Measurements from ENCODE around the gene CDC26. TPM values are rescaled to one million over a fixed set of nuclear protein-coding genes. Genes with fewer than 3 reads are reported as not detected.

Gene CDC26
- total and polyA plus RNA-seq, 10 of the 15 experiments (the other 5 are each of a cell fraction or from before 2014, with no cell fraction given), result 28.2 to 156 (median 61.5) TPM

DNA sequence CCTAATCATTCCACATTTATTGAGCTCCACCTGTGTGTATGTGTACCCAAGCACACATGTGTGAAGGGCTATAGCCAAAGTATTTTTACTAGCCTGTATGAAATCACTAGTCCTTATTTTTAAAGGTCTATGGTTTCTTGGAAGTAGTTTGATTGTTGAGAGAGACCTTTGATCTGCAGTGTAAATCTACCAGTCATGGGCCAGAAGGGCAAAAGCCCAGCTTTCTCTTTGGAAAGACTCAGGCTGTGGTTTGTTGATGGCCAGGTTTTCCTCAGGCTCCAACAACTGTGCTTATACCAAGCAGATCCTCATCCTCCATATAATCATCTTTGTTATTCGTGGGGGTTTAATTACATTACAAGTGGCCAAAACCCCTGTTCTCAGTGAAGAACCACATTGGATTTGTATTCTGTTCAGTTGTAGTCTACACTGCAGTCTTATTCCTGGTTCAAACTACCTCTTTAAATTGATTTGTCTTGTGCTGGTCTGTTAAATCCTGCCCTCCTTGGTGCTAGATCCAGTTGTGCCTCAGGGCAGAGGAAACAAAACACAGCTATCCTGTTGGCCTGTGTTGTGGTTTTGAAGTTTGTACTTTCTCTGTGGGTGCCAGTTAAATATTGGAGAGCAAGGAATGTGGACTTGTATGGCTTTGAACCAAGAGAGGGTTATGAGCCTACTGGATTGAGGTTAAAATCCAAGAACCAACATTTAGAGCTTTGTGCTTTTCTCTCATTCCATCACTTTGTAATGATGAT lies 13.3 kb downstream of the CDC26 start:
- CTCF ChIA-PET, result interaction anchor here (1.3 to 1.5 kb wide), 3 partner anchors 11 to 396 kb away, joined by 3 to 8 read pairs (median 3); no protein-coding TSS in a partner anchor
- DNase-seq (ENCODE audit: low read depth, low spot score), result no peak
- Histone ChIP-seq H3K36me3 (ENCODE audit: control insufficient read depth in 2 of 2, insufficient read depth in 2 of 2, low read length in 1 of 2) (peaks cover 2 to 22% of the 10 kb centered on the region in 2 experiments), H2AFZ (ENCODE audit: control insufficient read depth, low read depth, low read length) (no peak overlapping the region), H3K4me1 (ENCODE audit: control insufficient read depth, insufficient read depth, low read length) (no peaks in the 10 kb centered on the region), H3K27me3 (replicated peaks in 1 of 2; ENCODE audit: control insufficient read depth in 2 of 2, insufficient read depth in 2 of 2, low read length in 1 of 2) (no peaks in the 10 kb centered on the region), H3K79me2 (ENCODE audit: control insufficient read depth, insufficient read depth, low read length) (no peaks in the 10 kb centered on the region), H3K4me3 (no peak overlapping the region), H3K27ac (ENCODE audit: control insufficient read depth, insufficient read depth) (no peak overlapping the region), H4K20me1 (ENCODE audit: control insufficient read depth, insufficient read depth) (no peaks in the 10 kb centered on the region), H3K4me2 (ENCODE audit: control insufficient read depth, insufficient read depth) (no peak overlapping the region), H3K9ac (ENCODE audit: control insufficient read depth, insufficient read depth, low read length) (no peak overlapping the region), H3K9me3 (replicated peaks; ENCODE audit: control insufficient read depth, insufficient read depth, low read length) (no peaks in the 10 kb centered on the region)
- intact Hi-C loops (cut with micrococcal nuclease; ENCODE audit: unreplicated experiment) (no loop called here), in situ Hi-C loops (cut with MboI) (no loop called here)
- FAIRE-seq, result no peak
- BruUV-seq (replicated peaks), result no TSS peak
- RAD21 ChIA-PET (ENCODE audit: unreplicated experiment), result no interaction called here
- SMC1A ChIA-PET (ENCODE audit: uncharacterized antibody, unreplicated experiment), result interaction anchor here (0.7 to 3.0 kb wide), 2 partner anchors 13 to 40 kb away, joined by 4 to 7 read pairs; partner anchors contain the start of genes CDC26 and PRPF4
- TF ChIP-seq, protein P1, sequence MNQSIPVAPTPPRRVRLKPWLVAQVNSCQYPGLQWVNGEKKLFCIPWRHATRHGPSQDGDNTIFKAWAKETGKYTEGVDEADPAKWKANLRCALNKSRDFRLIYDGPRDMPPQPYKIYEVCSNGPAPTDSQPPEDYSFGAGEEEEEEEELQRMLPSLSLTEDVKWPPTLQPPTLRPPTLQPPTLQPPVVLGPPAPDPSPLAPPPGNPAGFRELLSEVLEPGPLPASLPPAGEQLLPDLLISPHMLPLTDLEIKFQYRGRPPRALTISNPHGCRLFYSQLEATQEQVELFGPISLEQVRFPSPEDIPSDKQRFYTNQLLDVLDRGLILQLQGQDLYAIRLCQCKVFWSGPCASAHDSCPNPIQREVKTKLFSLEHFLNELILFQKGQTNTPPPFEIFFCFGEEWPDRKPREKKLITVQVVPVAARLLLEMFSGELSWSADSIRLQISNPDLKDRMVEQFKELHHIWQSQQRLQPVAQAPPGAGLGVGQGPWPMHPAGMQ (IDR thresholded peaks at IDR 0.05; ENCODE audit: borderline replicate concordance), result no peak
- TF ChIP-seq MEF2A (IDR thresholded peaks at IDR 0.05; ENCODE audit: insufficient read depth, low read depth, low read length), result no peak
- TF ChIP-seq, protein P2, sequence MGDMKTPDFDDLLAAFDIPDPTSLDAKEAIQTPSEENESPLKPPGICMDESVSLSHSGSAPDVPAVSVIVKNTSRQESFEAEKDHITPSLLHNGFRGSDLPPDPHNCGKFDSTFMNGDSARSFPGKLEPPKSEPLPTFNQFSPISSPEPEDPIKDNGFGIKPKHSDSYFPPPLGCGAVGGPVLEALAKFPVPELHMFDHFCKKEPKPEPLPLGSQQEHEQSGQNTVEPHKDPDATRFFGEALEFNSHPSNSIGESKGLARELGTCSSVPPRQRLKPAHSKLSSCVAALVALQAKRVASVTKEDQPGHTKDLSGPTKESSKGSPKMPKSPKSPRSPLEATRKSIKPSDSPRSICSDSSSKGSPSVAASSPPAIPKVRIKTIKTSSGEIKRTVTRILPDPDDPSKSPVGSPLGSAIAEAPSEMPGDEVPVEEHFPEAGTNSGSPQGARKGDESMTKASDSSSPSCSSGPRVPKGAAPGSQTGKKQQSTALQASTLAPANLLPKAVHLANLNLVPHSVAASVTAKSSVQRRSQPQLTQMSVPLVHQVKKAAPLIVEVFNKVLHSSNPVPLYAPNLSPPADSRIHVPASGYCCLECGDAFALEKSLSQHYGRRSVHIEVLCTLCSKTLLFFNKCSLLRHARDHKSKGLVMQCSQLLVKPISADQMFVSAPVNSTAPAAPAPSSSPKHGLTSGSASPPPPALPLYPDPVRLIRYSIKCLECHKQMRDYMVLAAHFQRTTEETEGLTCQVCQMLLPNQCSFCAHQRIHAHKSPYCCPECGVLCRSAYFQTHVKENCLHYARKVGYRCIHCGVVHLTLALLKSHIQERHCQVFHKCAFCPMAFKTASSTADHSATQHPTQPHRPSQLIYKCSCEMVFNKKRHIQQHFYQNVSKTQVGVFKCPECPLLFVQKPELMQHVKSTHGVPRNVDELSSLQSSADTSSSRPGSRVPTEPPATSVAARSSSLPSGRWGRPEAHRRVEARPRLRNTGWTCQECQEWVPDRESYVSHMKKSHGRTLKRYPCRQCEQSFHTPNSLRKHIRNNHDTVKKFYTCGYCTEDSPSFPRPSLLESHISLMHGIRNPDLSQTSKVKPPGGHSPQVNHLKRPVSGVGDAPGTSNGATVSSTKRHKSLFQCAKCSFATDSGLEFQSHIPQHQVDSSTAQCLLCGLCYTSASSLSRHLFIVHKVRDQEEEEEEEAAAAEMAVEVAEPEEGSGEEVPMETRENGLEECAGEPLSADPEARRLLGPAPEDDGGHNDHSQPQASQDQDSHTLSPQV (IDR thresholded peaks at IDR 0.05), result no peak
- no peak for TF ChIP-seq SIX5 (IDR thresholded peaks at IDR 0.05; ENCODE audit: low read depth, low read length, severe bottlenecking)
- TF ChIP-seq SREBF2 (IDR thresholded peaks at IDR 0.05; ENCODE audit: low read length), result no peak
- TF ChIP-seq CBFB (IDR thresholded peaks at IDR 0.05; ENCODE audit: low read depth), result no peak
- TF ChIP-seq TAF1 (IDR thresholded peaks at IDR 0.05; ENCODE audit: borderline replicate concordance, low read depth, low read length), result no peak
- TF ChIP-seq WRNIP1 (IDR thresholded peaks at IDR 0.05; ENCODE audit: borderline replicate concordance, low read depth, low read length), result no peak
- TF ChIP-seq, protein P3, sequence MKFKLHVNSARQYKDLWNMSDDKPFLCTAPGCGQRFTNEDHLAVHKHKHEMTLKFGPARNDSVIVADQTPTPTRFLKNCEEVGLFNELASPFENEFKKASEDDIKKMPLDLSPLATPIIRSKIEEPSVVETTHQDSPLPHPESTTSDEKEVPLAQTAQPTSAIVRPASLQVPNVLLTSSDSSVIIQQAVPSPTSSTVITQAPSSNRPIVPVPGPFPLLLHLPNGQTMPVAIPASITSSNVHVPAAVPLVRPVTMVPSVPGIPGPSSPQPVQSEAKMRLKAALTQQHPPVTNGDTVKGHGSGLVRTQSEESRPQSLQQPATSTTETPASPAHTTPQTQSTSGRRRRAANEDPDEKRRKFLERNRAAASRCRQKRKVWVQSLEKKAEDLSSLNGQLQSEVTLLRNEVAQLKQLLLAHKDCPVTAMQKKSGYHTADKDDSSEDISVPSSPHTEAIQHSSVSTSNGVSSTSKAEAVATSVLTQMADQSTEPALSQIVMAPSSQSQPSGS (IDR thresholded peaks at IDR 0.05; ENCODE audit: low read length), result no peak
- no peak for TF ChIP-seq EZH2 (IDR thresholded peaks at IDR 0.05; ENCODE audit: borderline replicate concordance, control insufficient read depth, low read depth, low read length)
- no peak for TF ChIP-seq EED (IDR thresholded peaks at IDR 0.05; ENCODE audit: low read depth)
- TF ChIP-seq CHD4 (IDR thresholded peaks at IDR 0.05), result no peak
- no peak for TF ChIP-seq FOS (IDR thresholded peaks at IDR 0.05; ENCODE audit: borderline replicate concordance, extremely low read depth, insufficient read length)
- TF ChIP-seq SUPT20H (IDR thresholded peaks at IDR 0.05; ENCODE audit: borderline replicate concordance, control insufficient read depth, low read depth, low read length), result no peak
- POLR2A ChIA-PET, result interaction anchor here (0.6 to 1.1 kb wide), 2 partner anchors 13 to 18 kb away, joined by 3 to 8 read pairs; partner anchors contain the start of genes CDC26 and PRPF4
- 93% methylated on average over 1 of the region's 1 CpG for WGBS (ENCODE audit: insufficient coverage, insufficient replicate concordance, low lambda C conversion rate, missing lambda C conversion rate)
- ATAC-seq, result no peak

All from GM12878 (cell line).